Activated CD4-positive, alpha-beta T cell treated with anti-CD3 and anti-CD28 coated beads, Interleukin-2, amount 50 U/mL, for 48 hours (primary cell): ENCODE data around the gene SLC2A4.

Experiments used
- DNase-seq, 2 experiments: peaks; one replicate each; pipeline ENCODE4 v3.0.0-alpha.2; 2020

Gene SLC2A4

GRCh38 chr17:7280519-7281073 lies 922 bp upstream of the SLC2A4 start:
- peak; percentile 86 to 90 for DNase-seq

GRCh38 chr17:7281953-7282751 lies 634 bp downstream of the SLC2A4 start:
- DNase-seq = no peak

- no peak for DNase-seq
Measured at GRCh38 chr17:7282752-7283321, 1.3 kb downstream of the SLC2A4 start.

GRCh38 chr17:7283471-7284216 lies 2.1 kb downstream of the SLC2A4 start:
- no peak for DNase-seq

GRCh38 chr17:7284911-7285310 lies 3.4 kb downstream of the SLC2A4 start:
- DNase-seq = no peak

GRCh38 chr17:7285679-7286078 lies 4.2 kb downstream of the SLC2A4 start:
- no peak for DNase-seq

GRCh38 chr17:7289256-7290032 lies 7.9 kb downstream of the SLC2A4 start:
- no peak for DNase-seq

GRCh38 chr17:7290166-7290565 lies 8.6 kb downstream of the SLC2A4 start:
- no peak for DNase-seq

GRCh38 chr17:7290685-7291084 lies 9.2 kb downstream of the SLC2A4 start:
- DNase-seq = no peak

GRCh38 chr17:7292194-7292593 lies 10.7 kb downstream of the SLC2A4 start:
- DNase-seq = no peak

- no peak for DNase-seq
Measured at GRCh38 chr17:7292729-7293128, 11.2 kb downstream of the SLC2A4 start.

GRCh38 chr17:7293159-7293558 lies 11.6 kb downstream of the SLC2A4 start:
- no peak for DNase-seq

GRCh38 chr17:7293816-7294613 lies 12.5 kb downstream of the SLC2A4 start:
- DNase-seq = no peak

GRCh38 chr17:7294614-7295153 lies 13.2 kb downstream of the SLC2A4 start, which contains the start of gene YBX2:
YBX2 (minus strand) TSS chr17:7294639; CDS start chr17:7294500, 139 bp downstream.
- DNase-seq = peak; percentile 79 to 80

GRCh38 chr17:7295230-7296180 lies 14.0 kb downstream of the SLC2A4 start:
- DNase-seq = no peak

GRCh38 chr17:7296189-7296861 lies 14.8 kb downstream of the SLC2A4 start:
- peak; percentile 72 to 75 for DNase-seq

GRCh38 chr17:7304179-7304578 lies 22.7 kb downstream of the SLC2A4 start:
- DNase-seq = no peak

- DNase-seq = peak; percentile 100
Measured at GRCh38 chr17:7306911-7307685, 25.6 kb downstream of the SLC2A4 start, which contains the start of gene EIF5A. EIF5A (plus strand) TSS chr17:7307628; CDS start chr17:7309636, 2,008 bp downstream.
